Right ventricle myocardium superior (tissue), 1 donor: ENCODE results near the gene SH3BGR. TPM values are rescaled to one million over a fixed set of nuclear protein-coding genes. Genes with fewer than 3 reads are reported as not detected.

Experiments
- ATAC-seq: fragments of 200-7000 bp; cut with Tn5 transposase; one replicate; pipeline ENCODE4 v1.9.1; 2020; ENCODE audit warnings: mild to moderate bottlenecking; ENCODE audit not compliant: poor library complexity
- DNase-seq: peaks from one replicate; pipeline ENCODE4 v3.0.0-alpha.2; 2020
- intact Hi-C: fragments of 100-400 bp; cut with DNase I; formaldehyde crosslinking; loops from one replicate; pipeline ENCODE4 v1.11.2; 2022
- total RNA-seq: library from RNA; stranded (reverse); fragmentation: NEBNext Ultra II Directional; extraction: Animal tissue kit (Norgen Biotek cat#: 25700); gene quantifications from one replicate; pipeline ENCODE4 v1.2.1, GENCODE V29; 2021
- donor health status: DM: no; HTN: yes; CAD: no; lungs with severe emphysema.

Gene SH3BGR
- total RNA-seq, 1 donor from 2014 or later, result 105 TPM

GRCh38 chr21:39453571-39454179 is 1.9 kb downstream of the SH3BGR start:
- DNase-seq, result no peak
- intact Hi-C loops, result no loop called here
- no peak for ATAC-seq

GRCh38 chr21:39454949-39455668 is 3.3 kb downstream of the SH3BGR start:
- ATAC-seq (peak; percentile 57), DNase-seq (no peak)
- intact Hi-C loops, result no loop called here

- intact Hi-C loops, result no loop called here
- DNase-seq (no peak), ATAC-seq (no peak)
Observed at GRCh38 chr21:39456665-39457064, 4.9 kb downstream of the SH3BGR start.

GRCh38 chr21:39461419-39461818 is 9.6 kb downstream of the SH3BGR start:
- intact Hi-C loops, result no loop called here
- ATAC-seq (no peak), DNase-seq (no peak)

GRCh38 chr21:39463308-39463707 is 11.5 kb downstream of the SH3BGR start:
- intact Hi-C loops, result no loop called here
- ATAC-seq (no peak), DNase-seq (no peak)

GRCh38 chr21:39466584-39466983 is 14.8 kb downstream of the SH3BGR start:
- no peak for DNase-seq
- intact Hi-C loops, result no loop called here
- no peak for ATAC-seq

- ATAC-seq (no peak), DNase-seq (no peak)
Observed at GRCh38 chr21:39467746-39468145, 16.0 kb downstream of the SH3BGR start.

GRCh38 chr21:39468559-39468958 is 16.8 kb downstream of the SH3BGR start:
- ATAC-seq (no peak), DNase-seq (no peak)
- intact Hi-C loops, result no loop called here

More at GRCh38 chr21:39467746-39468145, 16.0 kb downstream of the SH3BGR start:
- intact Hi-C loops, result no loop called here

GRCh38 chr21:39471598-39471997 is 19.8 kb downstream of the SH3BGR start:
- intact Hi-C loops, result no loop called here
- no peak for ATAC-seq

GRCh38 chr21:39472786-39473185 is 21.0 kb downstream of the SH3BGR start:
- ATAC-seq, result no peak
- intact Hi-C loops, result no loop called here

More at GRCh38 chr21:39471598-39471997, 19.8 kb downstream of the SH3BGR start:
- no peak for DNase-seq

GRCh38 chr21:39474611-39475010 is 22.8 kb downstream of the SH3BGR start:
- DNase-seq (no peak), ATAC-seq (no peak)
- intact Hi-C loops, result no loop called here

More at GRCh38 chr21:39472786-39473185, 21.0 kb downstream of the SH3BGR start:
- no peak for DNase-seq

- no peak for ATAC-seq
- intact Hi-C loops, result no loop called here
- no peak for DNase-seq
Observed at GRCh38 chr21:39479164-39479813, 27.5 kb downstream of the SH3BGR start.

GRCh38 chr21:39479814-39480182 is 28.0 kb downstream of the SH3BGR start:
- DNase-seq (no peak), ATAC-seq (no peak)
- intact Hi-C loops, result no loop called here

GRCh38 chr21:39480271-39480670 is 28.5 kb downstream of the SH3BGR start:
- intact Hi-C loops, result no loop called here
- DNase-seq, result no peak
- ATAC-seq, result no peak

GRCh38 chr21:39481886-39482285 is 30.1 kb downstream of the SH3BGR start:
- no peak for DNase-seq
- ATAC-seq, result no peak
- intact Hi-C loops, result no loop called here

- no peak for DNase-seq
- no peak for ATAC-seq
Observed at GRCh38 chr21:39483917-39484316, 32.1 kb downstream of the SH3BGR start.

GRCh38 chr21:39484711-39485276 is 33.0 kb downstream of the SH3BGR start:
- DNase-seq, result no peak
- intact Hi-C loops, result no loop called here
- ATAC-seq, result no peak

More at GRCh38 chr21:39483917-39484316, 32.1 kb downstream of the SH3BGR start:
- intact Hi-C loops, result no loop called here

- DNase-seq (no peak), ATAC-seq (no peak)
- intact Hi-C loops, result no loop called here
Observed at GRCh38 chr21:39489380-39489924, 37.7 kb downstream of the SH3BGR start.

- DNase-seq, result no peak
- intact Hi-C loops, result no loop called here
Observed at GRCh38 chr21:39499156-39499555, 47.4 kb downstream of the SH3BGR start.

More at GRCh38 chr21:39499156-39499555, 47.4 kb downstream of the SH3BGR start:
- no peak for ATAC-seq
